ENCODE data around the gene MACO1.

DNA sequence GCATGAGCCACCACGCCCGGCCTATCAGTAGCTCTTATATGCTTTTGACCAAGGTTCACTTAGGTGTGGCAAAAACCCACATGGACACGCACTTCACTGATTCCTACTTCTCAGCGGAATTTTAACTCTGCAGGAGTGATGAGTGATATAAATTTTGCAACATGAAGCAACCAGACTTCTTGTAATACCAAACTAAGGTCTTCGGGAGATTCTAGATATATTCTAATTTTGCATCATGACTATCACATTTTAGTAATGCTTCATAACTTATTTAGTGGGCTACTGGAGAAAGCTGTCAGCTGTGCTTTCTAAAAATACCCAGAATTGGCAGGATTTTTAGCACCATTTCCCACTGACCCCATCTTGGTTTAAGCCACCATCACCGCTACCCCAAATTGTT lies 37.9 kb upstream of the MACO1 start:
- TF ChIP-seq CTCF (IDR thresholded peaks at IDR 0.05; ENCODE audit: insufficient read depth, low read length, poor library complexity, severe bottlenecking): no peak
- no peak for TF ChIP-seq EZH2phosphoT487 (conservative IDR thresholded peaks at IDR 0.05; ENCODE audit: low read length)

Data from SU-DHL-6 (cell line).